OCI-LY7 (cell line): Measurements from ENCODE around the gene ATG10. TPM values are rescaled to one million over a fixed set of nuclear protein-coding genes. Genes with fewer than 3 reads are reported as not detected.

ENCODE experiments used
- BruUV-seq: library from RNA; stranded (reverse); fragments of 400-500 nt; replicated peaks from 2 replicates; lab custom pipeline; 2021; lab: Mats Ljungman, UMichigan
- CTCF ChIA-PET: fragments of 300-600 bp; sonication (Branson Sonifier 250); formaldehyde crosslinking; loops from one replicate; lab custom pipeline; 2022; ENCODE audit warnings: antibody characterized with exemption; ENCODE audit not compliant: unreplicated experiment; lab: Charles Lee
- POLR2A ChIA-PET: fragments of 300-600 bp; sonication (Branson Sonifier 250); formaldehyde crosslinking; loops from one replicate; lab custom pipeline; 2022; ENCODE audit warnings: antibody characterized with exemption; lab: Charles Lee
- DNase-seq: peaks from one replicate; pipeline ENCODE4 v3.0.0-alpha.2; 2015; ENCODE audit warnings: low spot score
- H2AFZ ChIP-seq: fragments of 200-600 bp; sonication (generic), shearing (Covaris generic); 2 replicates; pipeline ENCODE4 v1.6.1; 2014; ENCODE audit warnings: mild to moderate bottlenecking, antibody characterized with exemption, low read length, moderate library complexity
- H3K27ac ChIP-seq: fragments of 200-600 bp; sonication (generic); 2 replicates; pipeline ENCODE4 v1.5.1; 2014; ENCODE audit warnings: mixed run types, low read depth, mild to moderate bottlenecking, moderate library complexity, low read length, inconsistent platforms; ENCODE audit not compliant: poor library complexity, severe bottlenecking
- H3K36me3 ChIP-seq: fragments of 200-600 bp; sonication (generic); 2 replicates; pipeline ENCODE4 v1.6.1; 2014; ENCODE audit warnings: mild to moderate bottlenecking, antibody characterized with exemption, low read length, moderate library complexity, mixed read lengths; ENCODE audit not compliant: insufficient read depth
- H3K4me1 ChIP-seq: fragments of 200-600 bp; sonication (generic); 2 replicates; pipeline ENCODE4 v1.5.1; 2014; ENCODE audit warnings: mild to moderate bottlenecking, low read length; ENCODE audit not compliant: insufficient read depth, poor library complexity, severe bottlenecking
- H3K4me2 ChIP-seq: fragments of 200-600 bp; sonication (generic); 2 replicates; pipeline ENCODE4 v1.6.1; 2014; ENCODE audit warnings: mild to moderate bottlenecking, low read length
- H3K4me3 ChIP-seq: fragments of 200-600 bp; sonication (generic); 2 replicates; pipeline ENCODE4 v1.5.1; 2014; ENCODE audit warnings: mild to moderate bottlenecking, low read depth, low read length; ENCODE audit not compliant: poor library complexity, severe bottlenecking
- H3K79me2 ChIP-seq: fragments of 200-600 bp; sonication (generic); 2 replicates; pipeline ENCODE4 v1.6.1; 2016; ENCODE audit warnings: low read depth, mild to moderate bottlenecking, low read length, moderate library complexity, mixed read lengths; ENCODE audit not compliant: insufficient read depth
- H3K9me2 ChIP-seq: fragments of 200-600 bp; sonication (generic); 2 replicates; pipeline ENCODE4 v1.6.1; 2016; ENCODE audit warnings: mild to moderate bottlenecking, low read length, mixed read lengths; ENCODE audit not compliant: insufficient read depth
- H3K9me3 ChIP-seq: fragments of 200-600 bp; sonication (generic); 2 replicates; pipeline ENCODE4 v1.6.1; 2014; ENCODE audit warnings: mild to moderate bottlenecking, mixed run types, low read length, mixed read lengths
- H4K20me1 ChIP-seq: fragments of 200-600 bp; sonication (generic); 2 replicates; pipeline ENCODE4 v1.6.1; 2014; ENCODE audit warnings: mild to moderate bottlenecking, antibody characterized with exemption, low read length, moderate library complexity, mixed read lengths; ENCODE audit not compliant: insufficient read depth
- EZH2phosphoT487 ChIP-seq: fragments of 200-600 bp; sonication (generic); IDR thresholded peaks from 2 replicates; pipeline ENCODE4 v1.6.1; 2018; ENCODE audit warnings: low read depth, borderline replicate concordance, mild to moderate bottlenecking, mixed run types, antibody characterized with exemption, low read length, moderate library complexity, mixed read lengths
- intact Hi-C: fragments of 100-400 bp; cut with micrococcal nuclease; formaldehyde crosslinking; loops from one replicate; pipeline ENCODE4 v1.10.0; 2022; ENCODE audit not compliant: unreplicated experiment
- small RNA-seq: library from RNA; depleted of rRNA; stranded (forward); fragments of <200 nt; gene quantifications from one replicate; pipeline ENCODE3, GENCODE V24; 2014
- total RNA-seq, 2 experiments: library from RNA; depleted of rRNA in 1 of 2; stranded (reverse); fragments of >200 nt in 1 of 2; shearing (Covaris generic) in 1 of 2; gene quantifications; 2 replicates each; pipeline ENCODE4 v1.2.3, GENCODE V29; 2014 to 2022
- TF ChIP-seq, protein P1 (sequence below): fragments of 200-600 bp; sonication (generic); conservative IDR thresholded peaks from 2 replicates; pipeline ENCODE4 v1.5.1; 2014; ENCODE audit warnings: mild to moderate bottlenecking, antibody characterized with exemption, low read length, moderate library complexity, mixed read lengths

The ATG10 gene
- total RNA-seq, 2 experiments from 2014 or later, result 5.4 to 14.8 TPM

DNA sequence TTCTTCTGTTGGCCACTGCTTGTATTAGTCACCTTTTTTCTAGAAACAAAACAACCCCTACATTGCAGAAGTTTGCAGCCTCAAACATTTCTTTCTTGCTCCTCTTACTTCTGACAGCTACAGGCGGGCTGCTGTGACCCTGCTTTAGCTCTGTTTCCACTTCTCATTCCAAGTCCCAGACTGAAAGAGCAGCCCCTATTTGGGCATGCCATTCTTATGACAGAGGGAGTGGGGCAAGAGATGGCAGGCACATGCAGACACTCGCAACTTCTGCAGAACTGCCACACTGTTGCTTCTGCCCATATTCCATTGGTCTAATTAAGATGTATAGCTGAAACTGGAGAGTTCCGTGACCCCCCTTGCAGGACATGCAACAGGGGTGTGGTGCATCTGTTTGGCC is 325.9 kb downstream of the ATG10 start:
- Histone ChIP-seq H3K9me3 (no peaks in the 10 kb centered on the region), H3K4me1 (no peaks in the 10 kb centered on the region), H2AFZ (no peak overlapping the region), H3K9me2 (no peaks in the 10 kb centered on the region), H3K36me3 (no peaks in the 10 kb centered on the region), H3K27ac (no peak overlapping the region), H3K79me2 (no peaks in the 10 kb centered on the region), H3K4me2 (no peak overlapping the region), H4K20me1 (no peaks in the 10 kb centered on the region), H3K4me3 (no peak overlapping the region)
- CTCF ChIA-PET, result interaction anchor here (0.6 kb wide), 1 partner anchor 10 kb away, joined by 3 read pairs; no protein-coding TSS in a partner anchor
- intact Hi-C loops, result no loop called here
- POLR2A ChIA-PET, result no interaction called here
- TF ChIP-seq EZH2phosphoT487, result no peak
- TF ChIP-seq, protein P1, sequence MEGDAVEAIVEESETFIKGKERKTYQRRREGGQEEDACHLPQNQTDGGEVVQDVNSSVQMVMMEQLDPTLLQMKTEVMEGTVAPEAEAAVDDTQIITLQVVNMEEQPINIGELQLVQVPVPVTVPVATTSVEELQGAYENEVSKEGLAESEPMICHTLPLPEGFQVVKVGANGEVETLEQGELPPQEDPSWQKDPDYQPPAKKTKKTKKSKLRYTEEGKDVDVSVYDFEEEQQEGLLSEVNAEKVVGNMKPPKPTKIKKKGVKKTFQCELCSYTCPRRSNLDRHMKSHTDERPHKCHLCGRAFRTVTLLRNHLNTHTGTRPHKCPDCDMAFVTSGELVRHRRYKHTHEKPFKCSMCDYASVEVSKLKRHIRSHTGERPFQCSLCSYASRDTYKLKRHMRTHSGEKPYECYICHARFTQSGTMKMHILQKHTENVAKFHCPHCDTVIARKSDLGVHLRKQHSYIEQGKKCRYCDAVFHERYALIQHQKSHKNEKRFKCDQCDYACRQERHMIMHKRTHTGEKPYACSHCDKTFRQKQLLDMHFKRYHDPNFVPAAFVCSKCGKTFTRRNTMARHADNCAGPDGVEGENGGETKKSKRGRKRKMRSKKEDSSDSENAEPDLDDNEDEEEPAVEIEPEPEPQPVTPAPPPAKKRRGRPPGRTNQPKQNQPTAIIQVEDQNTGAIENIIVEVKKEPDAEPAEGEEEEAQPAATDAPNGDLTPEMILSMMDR, result no peak
- DNase-seq, result no peak
- BruUV-seq, result no TSS peak

DNA sequence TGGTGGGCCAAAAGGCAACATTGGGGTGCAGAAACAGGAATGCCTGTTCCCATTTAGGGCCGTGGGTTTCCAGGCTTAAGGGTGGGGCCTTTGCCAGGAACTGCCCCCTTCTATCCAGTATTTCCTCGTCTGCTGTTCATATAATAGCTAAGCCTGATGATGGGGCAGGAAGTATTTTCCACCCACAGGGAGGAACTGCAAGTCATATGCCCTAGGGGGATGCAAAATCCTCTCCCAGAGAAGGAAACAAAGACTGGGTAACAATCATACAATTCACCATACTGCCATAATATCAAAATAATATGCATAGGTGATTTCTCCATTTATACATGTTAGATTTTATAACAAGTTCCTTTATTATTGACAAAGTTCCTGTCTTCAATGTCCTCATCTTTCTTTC is 326.8 kb downstream of the ATG10 start:
- H3K4me3 ChIP-seq, result no peak overlapping the region
- TF ChIP-seq, protein P1, result no peak
- no peak for TF ChIP-seq EZH2phosphoT487
- H3K36me3 ChIP-seq, result no peaks in the 10 kb centered on the region
- H3K79me2 ChIP-seq, result no peaks in the 10 kb centered on the region
- H3K4me1 ChIP-seq, result no peaks in the 10 kb centered on the region
- H4K20me1 ChIP-seq, result no peaks in the 10 kb centered on the region
- no peak overlapping the region for H3K4me2 ChIP-seq
- DNase-seq, result no peak
- H3K27ac ChIP-seq, result no peak overlapping the region
- H3K9me3 ChIP-seq, result no peaks in the 10 kb centered on the region
- intact Hi-C loops, result no loop called here
- H2AFZ ChIP-seq, result no peak overlapping the region
- BruUV-seq, result no TSS peak
- CTCF ChIA-PET, result no interaction called here
- POLR2A ChIA-PET, result interaction anchor here (0.7 kb wide), 1 partner anchor 780 kb away, joined by 5 read pairs; no protein-coding TSS in a partner anchor
- H3K9me2 ChIP-seq, result no peaks in the 10 kb centered on the region

DNA sequence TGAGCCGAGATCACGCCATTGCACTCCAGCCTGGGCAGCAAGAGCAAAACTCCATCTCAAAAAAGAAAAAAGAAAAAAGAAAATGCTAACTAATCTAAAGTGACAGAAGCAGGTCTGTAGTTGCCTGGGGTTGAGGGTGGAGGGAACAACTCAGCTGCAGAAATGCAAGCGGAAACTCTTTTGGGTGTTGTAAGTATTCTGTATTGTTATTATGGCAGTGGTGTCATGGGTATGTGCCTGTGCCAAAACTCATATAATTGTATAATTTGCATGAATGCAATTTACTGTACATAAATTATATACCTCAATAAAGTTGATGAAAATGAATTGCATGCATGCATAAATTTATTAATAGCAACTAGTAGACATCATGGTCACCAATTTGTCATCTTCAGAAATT is 329.4 kb downstream of the ATG10 start:
- intact Hi-C loops, result no loop called here
- no peaks in the 10 kb centered on the region for H3K4me1 ChIP-seq
- H3K4me3 ChIP-seq, result no peak overlapping the region
- H2AFZ ChIP-seq, result no peak overlapping the region
- H4K20me1 ChIP-seq, result no peaks in the 10 kb centered on the region
- BruUV-seq, result no TSS peak
- DNase-seq, result no peak
- ChIA-PET CTCF (no interaction called here), POLR2A (interaction anchor here (0.6 kb wide), 1 partner anchor 1679 kb away, joined by 3 read pairs; no protein-coding TSS in a partner anchor)
- no peaks in the 10 kb centered on the region for H3K79me2 ChIP-seq
- H3K9me2 ChIP-seq, result no peaks in the 10 kb centered on the region
- H3K36me3 ChIP-seq, result no peaks in the 10 kb centered on the region
- no peaks in the 10 kb centered on the region for H3K9me3 ChIP-seq
- TF ChIP-seq EZH2phosphoT487, result no peak
- TF ChIP-seq, protein P1, result no peak
- H3K4me2 ChIP-seq, result no peak overlapping the region
- H3K27ac ChIP-seq, result no peak overlapping the region

Small RNAs within 50 kb of the gene (small RNA-seq; reads per million reads assigned to genes)
- not detected for gene AC010598.1
- not detected for gene RN7SL378P

Other genes starting within 250 kb of the ATG10 start
- gene SSBP2, start 220.9 kb upstream of the ATG10 start, total RNA-seq (2014; rRNA removed; shearing (Covaris generic)), result 131 and 172 TPM in 2 replicates
- 140 and 160 TPM in 2 replicates for gene SSBP2, start 220.9 kb upstream of the ATG10 start, total RNA-seq (2022)